H1 (cell line): Measurements from ENCODE around the gene USP37. TPM values are rescaled to one million over a fixed set of nuclear protein-coding genes. Genes with fewer than 3 reads are reported as not detected.

Experiments used
- ASH2L ChIP-seq: fragments of 200-600, 300-600 bp; sonication (generic); IDR thresholded peaks from one replicate; pipeline ENCODE4 v1.7.1; 2017; ENCODE audit warnings: low read length
- EZH2 ChIP-seq: fragments of 200-600 bp; sonication (generic); IDR thresholded peaks from 2 replicates; pipeline ENCODE4 v1.7.1; 2012; ENCODE audit warnings: low read depth, mild to moderate bottlenecking, moderate library complexity, low read length, inconsistent platforms; ENCODE audit not compliant: severe bottlenecking
- HDAC2 ChIP-seq, 2 experiments: fragments of 300-600 bp in 1 of 2; sonication (generic) in 1 of 2; IDR thresholded peaks; 2 replicates each; pipeline ENCODE4 v1.6.1; 2011 to 2012; ENCODE audit warnings: low read depth in 2 of 2, low read length in 2 of 2, mild to moderate bottlenecking in 2 of 2, moderate library complexity in 2 of 2, borderline replicate concordance in 1 of 2, inconsistent platforms in 1 of 2
- JUND ChIP-seq: IDR thresholded peaks from 2 replicates; pipeline ENCODE4 v1.6.1; 2011; ENCODE audit warnings: mild to moderate bottlenecking, improper control_type of control experiment, low read length
- MAFK ChIP-seq: IDR thresholded peaks from 2 replicates; pipeline ENCODE4 v1.6.1; 2012; ENCODE audit warnings: low read depth, mild to moderate bottlenecking, improper control_type of control experiment, low read length
- POLR2AphosphoS5 ChIP-seq: IDR thresholded peaks from 2 replicates; pipeline ENCODE4 v1.6.1; 2011; ENCODE audit warnings: low read depth, low read length
- RNF2 ChIP-seq: fragments of 200-900, 300-1000 bp; sonication (generic); IDR thresholded peaks from 2 replicates; pipeline ENCODE4 v1.7.1; 2016; ENCODE audit warnings: borderline replicate concordance, low read depth, mild to moderate bottlenecking, antibody characterized with exemption, low read length; ENCODE audit not compliant: poor library complexity, severe bottlenecking; ENCODE audit errors: missing control alignments
- SIN3A ChIP-seq, 2 experiments: IDR thresholded peaks in 1 of 2; conservative IDR thresholded peaks in 1 of 2; 2 replicates each; pipeline ENCODE4 v1.6.1; 2011 to 2012; ENCODE audit warnings: low read length in 2 of 2, improper control_type of control experiment in 1 of 2, low read depth in 1 of 2, mild to moderate bottlenecking in 1 of 2
- SP1 ChIP-seq: IDR thresholded peaks from 2 replicates; pipeline ENCODE4 v1.6.1; 2011; ENCODE audit warnings: low read depth, low read length
- SP2 ChIP-seq: IDR thresholded peaks from 2 replicates; pipeline ENCODE4 v1.6.1; 2012; ENCODE audit warnings: mild to moderate bottlenecking, low read length, inconsistent platforms
- TBP ChIP-seq: IDR thresholded peaks from 2 replicates; pipeline ENCODE4 v1.6.1; 2011; ENCODE audit warnings: low read depth, low read length, improper control_type of control experiment
- TCF12 ChIP-seq: IDR thresholded peaks from 2 replicates; pipeline ENCODE4 v1.6.1; 2011; ENCODE audit warnings: low read depth, mild to moderate bottlenecking, low read length
- microRNA counts: library from miRNA; unstranded; fragments of <30 nt; microRNA quantifications from one replicate; lab custom pipeline; 2015
- microRNA-seq, 2 experiments: library from miRNA; unstranded; fragments of <30 nt; microRNA quantifications; one replicate each; pipeline versions ENCODE4 to v1.2.0, GENCODE V29; 2016 to 2020; ENCODE audit warnings: borderline microRNAs expressed in 2 of 2, borderline number of aligned reads in 2 of 2, borderline replicate concordance in 1 of 2
- polyA plus RNA-seq, 7 experiments: library from polyadenylated mRNA; depleted of rRNA in 3 of 7; stranded (reverse) in 5 of 7; unstranded in 2 of 7; fragments of >200 nt in 5 of 7; fragments of 200-250 nt in 2 of 7; gene quantifications; 1 replicate in 5 of 7; 2 replicates in 1 of 7; 4 replicates in 1 of 7; pipeline versions ENCODE4 v1.2.1 to v1.2.3, GENCODE V29; 2011 to 2013; ENCODE audit warnings: missing spikeins in 2 of 7, mixed read lengths in 2 of 7
- small RNA-seq: library from polyadenylated mRNA; stranded (forward); fragments of <200 nt; extraction: miRNeasy Mini kit (QIAGEN cat#:217004); gene quantifications from one replicate; pipeline ENCODE3, GENCODE V24; 2013; ENCODE audit not compliant: insufficient read depth
- total RNA-seq: library from RNA; stranded (reverse); fragmentation: NEBNext Ultra II Directional; extraction: Animal tissue kit (Norgen Biotek cat#: 25700); gene quantifications from 2 replicates; pipeline ENCODE4 v1.2.1, GENCODE V29; 2021

Gene USP37
- total and polyA plus RNA-seq, 2 of the 8 experiments (the other 6 are each of a cell fraction or from before 2014, with no cell fraction given): 3.8 to 29.1 TPM

DNA sequence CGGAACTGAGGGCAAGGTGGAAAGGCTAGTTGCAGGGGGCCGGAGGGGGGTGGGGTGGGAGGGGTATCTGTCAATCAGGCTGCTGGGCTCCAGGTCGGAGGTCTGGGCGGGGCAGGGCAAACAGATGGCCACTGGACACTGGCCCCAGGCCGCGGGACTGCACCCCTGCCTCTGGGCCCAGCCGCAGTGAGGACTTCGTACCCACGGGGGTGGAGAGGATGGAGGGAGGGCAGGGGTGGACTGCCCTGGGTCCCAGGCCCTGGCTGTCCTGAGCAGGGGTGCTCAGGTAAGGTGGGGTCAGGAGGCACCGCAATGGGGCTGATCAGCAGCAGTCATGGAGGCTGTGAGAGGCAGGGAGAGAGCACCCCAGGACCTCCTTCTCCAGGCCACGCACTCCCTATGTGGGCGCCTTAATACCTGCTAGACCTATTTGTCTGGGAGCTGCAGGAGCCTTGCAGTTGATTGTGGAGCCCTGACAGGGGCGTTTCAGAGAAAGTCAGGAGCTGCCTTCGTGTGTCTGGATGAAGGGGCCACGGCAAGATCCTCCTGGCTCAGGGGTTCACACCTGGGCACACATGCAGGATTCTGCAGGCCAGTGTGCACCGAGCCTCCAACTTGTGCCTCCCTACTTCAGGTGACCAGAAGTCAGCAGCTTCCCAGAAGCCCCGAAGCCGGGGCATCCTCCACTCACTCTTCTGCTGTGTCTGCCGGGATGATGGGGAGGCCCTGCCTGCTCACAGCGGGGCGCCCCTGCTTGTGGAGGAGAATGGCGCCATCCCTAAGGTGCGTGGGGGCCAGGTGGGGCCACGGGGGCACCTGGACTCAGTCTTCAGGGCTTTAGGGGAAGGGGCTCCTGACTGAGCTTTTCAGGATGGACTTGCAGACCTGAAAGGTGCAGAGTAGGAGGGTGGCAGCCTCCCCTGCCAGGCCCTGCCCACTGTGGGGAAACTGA is 166.9 kb downstream of the USP37 start (continued):
- TF ChIP-seq SIN3A (conservative IDR thresholded peaks at IDR 0.05 in 1 of 2, IDR thresholded peaks at IDR 0.05 in 1 of 2; ENCODE audit: low read depth in 1 of 2, low read length in 2 of 2) (no peak), JUND (no peak), TBP (no peak), TCF12 (no peak), EZH2 (no peak), SP1 (no peak), MAFK (no peak), HDAC2 (IDR thresholded peaks at IDR 0.05; ENCODE audit: borderline replicate concordance in 1 of 2, low read depth in 2 of 2, low read length in 2 of 2) (no peak), SP2 (no peak), ASH2L (no peak), RNF2 (no peak), POLR2AphosphoS5 (no peak)

MicroRNA genes within 50 kb of the gene (microRNA counts, 767-probe panel; counts per million panel counts)
- 879 counts per million, percentile 95 among the panel's probes with 10 or more counts for microRNA hsa-miR-26b-5p (lab: Ali Mortazavi, UCI)

Small RNA genes lying within 50 kb of the gene (microRNA-seq; reads per million reads assigned to microRNA genes)
- 583 to 851 reads per million in 2 experiments for gene MIR26B

Small RNA genes lying within 50 kb of the gene (small RNA-seq; reads per million reads assigned to genes)
- 1,583 reads per million, percentile 99 among the genes with 10 or more reads in this experiment for gene MIR26B
- gene RNU6-136P: not detected

Other genes with a start within 250 kb of the USP37 start
- not detected in 2 replicates for gene CATIP, start 211.5 kb downstream of the USP37 start, total RNA-seq
- gene CATIP, start 211.5 kb downstream of the USP37 start, polyA plus RNA-seq (2011; rRNA removed): not detected in 2 replicates
- gene SLC11A1, start 186.1 kb downstream of the USP37 start, total RNA-seq: 0.21 and 0.43 TPM in 2 replicates
- gene SLC11A1, start 186.1 kb downstream of the USP37 start, polyA plus RNA-seq (2011; rRNA removed): 0.13 and 0.20 TPM in 2 replicates
- gene CTDSP1, start 168.5 kb downstream of the USP37 start, total RNA-seq: 20.3 and 20.9 TPM in 2 replicates
- 35.2 and 51.8 TPM in 2 replicates for gene CTDSP1, start 168.5 kb downstream of the USP37 start, polyA plus RNA-seq (2011; rRNA removed)
- 7.0 and 8.2 TPM in 2 replicates for gene VIL1, start 149.2 kb downstream of the USP37 start, total RNA-seq
- 6.2 and 8.1 TPM in 2 replicates for gene VIL1, start 149.2 kb downstream of the USP37 start, polyA plus RNA-seq (2011; rRNA removed)
- gene CNOT9, start 488 bp upstream of the USP37 start, total RNA-seq: 78.1 and 81.2 TPM in 2 replicates
- gene CNOT9, start 488 bp upstream of the USP37 start, polyA plus RNA-seq (2011; rRNA removed): 64.3 and 79.3 TPM in 2 replicates
- gene PLCD4, start 39.5 kb upstream of the USP37 start, total RNA-seq: 0.50 and 0.61 TPM in 2 replicates
- gene PLCD4, start 39.5 kb upstream of the USP37 start, polyA plus RNA-seq (2011; rRNA removed): 0.16 and 0.21 TPM in 2 replicates
- 32.5 and 37.9 TPM in 2 replicates for gene ZNF142, start 91.3 kb upstream of the USP37 start, total RNA-seq
- gene ZNF142, start 91.3 kb upstream of the USP37 start, polyA plus RNA-seq (2011; rRNA removed): 9.4 and 18.5 TPM in 2 replicates
- 22.0 and 23.7 TPM in 2 replicates for gene BCS1L, start 91.3 kb upstream of the USP37 start, total RNA-seq
- gene BCS1L, start 91.3 kb upstream of the USP37 start, polyA plus RNA-seq (2011; rRNA removed): 37.1 and 60.4 TPM in 2 replicates
- gene RNF25, start 103.7 kb upstream of the USP37 start, total RNA-seq: 19.6 and 24.7 TPM in 2 replicates
- gene RNF25, start 103.7 kb upstream of the USP37 start, polyA plus RNA-seq (2011; rRNA removed): 29.6 and 31.6 TPM in 2 replicates
- gene STK36, start 103.7 kb upstream of the USP37 start, total RNA-seq: 34.9 and 41.4 TPM in 2 replicates
- gene STK36, start 103.7 kb upstream of the USP37 start, polyA plus RNA-seq (2011; rRNA removed): 57.6 and 65.8 TPM in 2 replicates
- gene TTLL4, start 142.5 kb upstream of the USP37 start, total RNA-seq: 105 and 106 TPM in 2 replicates
- 63.1 and 71.1 TPM in 2 replicates for gene TTLL4, start 142.5 kb upstream of the USP37 start, polyA plus RNA-seq (2011; rRNA removed)
- gene CYP27A1, start 213.8 kb upstream of the USP37 start, total RNA-seq: 3.9 and 5.4 TPM in 2 replicates
- gene CYP27A1, start 213.8 kb upstream of the USP37 start, polyA plus RNA-seq (2011; rRNA removed): 12.9 and 14.7 TPM in 2 replicates